H9 (cell line): ENCODE data around the gene NRG3. TPM values are rescaled to one million over a fixed set of nuclear protein-coding genes. Genes with fewer than 3 reads are reported as not detected.

Source experiments
- DNase-seq: peaks from one replicate; pipeline ENCODE4 v3.0.0-alpha.2; 2017
- H2AFZ ChIP-seq: one replicate; pipeline ENCODE4 v1.6.1; 2013; ENCODE audit warnings: mild to moderate bottlenecking, low read length, control low read depth, moderate library complexity
- H2AK5ac ChIP-seq: 2 replicates; pipeline ENCODE4 v1.6.1; 2013; ENCODE audit warnings: low read length, control low read depth, mixed read lengths; ENCODE audit not compliant: insufficient read length
- H2BK120ac ChIP-seq: one replicate; pipeline ENCODE4 v1.6.1; 2013; ENCODE audit warnings: low read depth, mild to moderate bottlenecking, low read length, control low read depth, inconsistent platforms; ENCODE audit not compliant: poor library complexity, severe bottlenecking
- H2BK12ac ChIP-seq: 2 replicates; pipeline ENCODE4 v1.6.1; 2013; ENCODE audit warnings: low read length, control low read depth, mixed read lengths, low read depth; ENCODE audit not compliant: insufficient read length
- H2BK15ac ChIP-seq: 2 replicates; pipeline ENCODE4 v1.6.1; 2013; ENCODE audit warnings: low read depth, low read length, control low read depth
- H2BK20ac ChIP-seq: one replicate; pipeline ENCODE4 v1.6.1; 2013; ENCODE audit warnings: low read depth, mild to moderate bottlenecking, low read length, control low read depth, inconsistent platforms; ENCODE audit not compliant: poor library complexity, severe bottlenecking
- H2BK5ac ChIP-seq: 2 replicates; pipeline ENCODE4 v1.6.1; 2013; ENCODE audit warnings: low read length, control low read depth, mixed read lengths; ENCODE audit not compliant: insufficient read length
- H3K14ac ChIP-seq: 2 replicates; pipeline ENCODE4 v1.6.1; 2013; ENCODE audit warnings: low read length, control low read depth; ENCODE audit not compliant: insufficient read depth
- H3K18ac ChIP-seq: 2 replicates; pipeline ENCODE4 v1.6.1; 2013; ENCODE audit warnings: low read depth, mild to moderate bottlenecking, mixed read lengths, low read length, control low read depth; ENCODE audit not compliant: insufficient read length
- H3K23ac ChIP-seq: 2 replicates; pipeline ENCODE4 v1.6.1; 2013; ENCODE audit warnings: low read length, control low read depth, mixed read lengths, low read depth; ENCODE audit not compliant: insufficient read length
- H3K23me2 ChIP-seq: 2 replicates; pipeline ENCODE4 v1.6.1; 2013; ENCODE audit warnings: low read depth, mild to moderate bottlenecking, mixed read lengths, low read length, control low read depth; ENCODE audit not compliant: insufficient read length, poor library complexity, severe bottlenecking
- H3K27ac ChIP-seq: 2 replicates; pipeline ENCODE4 v1.5.1; 2013; ENCODE audit warnings: low read length, control low read depth, mixed read lengths, low read depth; ENCODE audit not compliant: insufficient read length
- H3K27me3 ChIP-seq: 2 replicates; pipeline ENCODE4 v1.6.1; 2013; ENCODE audit warnings: low read length, control low read depth, inconsistent platforms; ENCODE audit not compliant: insufficient read depth
- H3K4ac ChIP-seq: 2 replicates; pipeline ENCODE4 v1.6.1; 2013; ENCODE audit warnings: low read depth, mild to moderate bottlenecking, control low read depth, inconsistent platforms, low read length, moderate library complexity
- H3K4me1 ChIP-seq: 2 replicates; pipeline ENCODE4 v1.6.1; 2013; ENCODE audit warnings: low read length, control low read depth, inconsistent platforms; ENCODE audit not compliant: insufficient read depth
- H3K4me2 ChIP-seq: 2 replicates; pipeline ENCODE4 v1.6.1; 2013; ENCODE audit warnings: low read length, control low read depth, mixed read lengths; ENCODE audit not compliant: insufficient read length, insufficient read depth
- H3K56ac ChIP-seq: 2 replicates; pipeline ENCODE4 v1.6.1; 2013; ENCODE audit warnings: low read depth, mild to moderate bottlenecking, mixed read lengths, low read length, control low read depth; ENCODE audit not compliant: insufficient read length
- H3K79me1 ChIP-seq: 2 replicates; pipeline ENCODE4 v1.6.1; 2013; ENCODE audit warnings: low read depth, mild to moderate bottlenecking, moderate library complexity, low read length, control low read depth, inconsistent platforms; ENCODE audit not compliant: insufficient read depth, poor library complexity, severe bottlenecking
- H3K79me2 ChIP-seq: 2 replicates; pipeline ENCODE4 v1.6.1; 2013; ENCODE audit warnings: low read length, control low read depth, inconsistent platforms; ENCODE audit not compliant: insufficient read depth
- H3K9ac ChIP-seq: 2 replicates; pipeline ENCODE4 v1.6.1; 2013; ENCODE audit warnings: low read length, control low read depth, mixed read lengths; ENCODE audit not compliant: insufficient read length; ENCODE audit errors: extremely low read depth
- H3K9me3 ChIP-seq: one replicate; pipeline ENCODE4 v1.6.1; 2013; ENCODE audit warnings: low read depth, low read length, inconsistent platforms; ENCODE audit not compliant: control insufficient read depth
- H3T11ph ChIP-seq: one replicate; pipeline ENCODE4 v1.6.1; 2013; ENCODE audit warnings: mild to moderate bottlenecking, low read length, control low read depth, inconsistent platforms
- H4K20me1 ChIP-seq: one replicate; pipeline ENCODE4 v1.6.1; 2013; ENCODE audit not compliant: control insufficient read depth, insufficient read length, insufficient read depth
- H4K5ac ChIP-seq: 2 replicates; pipeline ENCODE4 v1.6.1; 2013; ENCODE audit warnings: low read depth, mild to moderate bottlenecking, mixed read lengths, low read length, control low read depth; ENCODE audit not compliant: insufficient read length
- H4K8ac ChIP-seq: replicated peaks from 2 replicates; pipeline ENCODE4 v1.6.1; 2013; ENCODE audit warnings: low read length, control low read depth, mixed read lengths, low read depth; ENCODE audit not compliant: insufficient read length
- H4K91ac ChIP-seq: 2 replicates; pipeline ENCODE4 v1.6.1; 2013; ENCODE audit warnings: low read depth, mild to moderate bottlenecking, moderate library complexity, mixed read lengths, low read length, control low read depth; ENCODE audit not compliant: insufficient read length
- H3K27ac Mint-ChIP-seq, 3 experiments: 2 replicates in 2 of 3; 3 replicates in 1 of 3; pipeline ENCODE4 v1.8.0; 2020 to 2021; ENCODE audit warnings: mixed read lengths in 3 of 3, mild to moderate bottlenecking in 1 of 3, moderate library complexity in 1 of 3
- H3K27me3 Mint-ChIP-seq: 2 replicates; pipeline ENCODE4 v1.8.0; 2021; ENCODE audit warnings: low read depth, mild to moderate bottlenecking, moderate library complexity, mixed read lengths
- H3K36me3 Mint-ChIP-seq, 3 experiments: 2 replicates in 2 of 3; 3 replicates in 1 of 3; pipeline ENCODE4 v1.8.0; 2020 to 2021; ENCODE audit warnings: low read depth in 3 of 3, mixed read lengths in 3 of 3; ENCODE audit not compliant: insufficient read depth in 1 of 3
- H3K4me1 Mint-ChIP-seq, 2 experiments: 2 replicates each; pipeline ENCODE4 v1.8.0; 2020; ENCODE audit warnings: mixed read lengths in 2 of 2
- H3K4me3 Mint-ChIP-seq, 2 experiments: 2 replicates in 1 of 2; 3 replicates in 1 of 2; pipeline ENCODE4 v1.8.0; 2020 to 2021; ENCODE audit warnings: mild to moderate bottlenecking in 2 of 2, mixed read lengths in 2 of 2, moderate library complexity in 1 of 2
- H3K9me3 Mint-ChIP-seq, 2 experiments: 2 replicates in 1 of 2; 3 replicates in 1 of 2; pipeline ENCODE4 v1.8.0; 2020; ENCODE audit warnings: mild to moderate bottlenecking in 2 of 2, mixed read lengths in 2 of 2, moderate library complexity in 1 of 2
- CTCF ChIP-seq: fragments of 200-600 bp; sonication (generic); conservative IDR thresholded peaks from 3 replicates; pipeline ENCODE4 v1.8.0; 2021; ENCODE audit warnings: antibody characterized with exemption, mild to moderate bottlenecking
- WGBS: extraction: QIAGEN DNeasy Blood & Tissue Kit; methylation state at CpG from one replicate; pipeline ENCODE4 v1.1.7; 2013; ENCODE audit warnings: missing lambda C conversion rate, low lambda C conversion rate, mixed read lengths; ENCODE audit not compliant: insufficient read length; ENCODE audit errors: extremely low coverage; 5-methylcytosine and 5-hydroxymethylcytosine counted together
- total RNA-seq: library from RNA; stranded (reverse); gene quantifications from 2 replicates; pipeline ENCODE4 v1.2.1, GENCODE V29; 2021

NRG3 gene
- total RNA-seq, 1 experiment from 2014 or later: 1.6 TPM

GRCh38 chr10:82738592-82738991 is 863.6 kb downstream of the NRG3 start:
- no peaks in the 10 kb centered on the region for H3K79me1 ChIP-seq
- no peak overlapping the region for H4K5ac ChIP-seq
- no peaks in the 10 kb centered on the region for H3K36me3 Mint-ChIP-seq
- H4K91ac ChIP-seq: no peak overlapping the region
- no peak overlapping the region for H2AK5ac ChIP-seq
- H2BK15ac ChIP-seq: no peak overlapping the region
- no peaks in the 10 kb centered on the region for H3K9me3 Mint-ChIP-seq
- H4K8ac ChIP-seq: no peak overlapping the region
- no peaks in the 10 kb centered on the region for H3K79me2 ChIP-seq
- H2BK20ac ChIP-seq: no peak overlapping the region
- no CpG with 5 or more reads among the region's 8 CpGs for WGBS
- H3K4me1 Mint-ChIP-seq: peaks cover 23 to 26% of the 10 kb centered on the region in 2 experiments
- no peak overlapping the region for H3K4me3 Mint-ChIP-seq
- no peak overlapping the region for H3K23ac ChIP-seq
- no peak overlapping the region for H3T11ph ChIP-seq
- H3K4me1 ChIP-seq: no peaks in the 10 kb centered on the region
- H3K23me2 ChIP-seq: no peaks in the 10 kb centered on the region
- no peak overlapping the region for H3K14ac ChIP-seq
- no peak overlapping the region for H3K27ac Mint-ChIP-seq
- no peaks in the 10 kb centered on the region for H3K27me3 Mint-ChIP-seq
- no peaks in the 10 kb centered on the region for H3K27me3 ChIP-seq
- no peak overlapping the region for H3K9ac ChIP-seq
- no peak for TF ChIP-seq CTCF
- no peak overlapping the region for H2BK120ac ChIP-seq
- H3K9me3 ChIP-seq: no peaks in the 10 kb centered on the region
- no peak overlapping the region for H3K4me2 ChIP-seq
- no peak overlapping the region for H3K27ac ChIP-seq
- H3K56ac ChIP-seq: no peak overlapping the region
- no peak for DNase-seq
- no peak overlapping the region for H2AFZ ChIP-seq
- no peak overlapping the region for H2BK12ac ChIP-seq
- no peaks in the 10 kb centered on the region for H4K20me1 ChIP-seq
- no peak overlapping the region for H3K4ac ChIP-seq
- H2BK5ac ChIP-seq: no peak overlapping the region
- no peak overlapping the region for H3K18ac ChIP-seq
